GM19240 (cell line): ENCODE measurements around the gene CBY2.

Experiments used
- DNase-seq: peaks from one replicate; pipeline ENCODE4 v3.0.0; 2011; ENCODE audit warnings: low spot score; ENCODE audit not compliant: insufficient read length

CBY2 gene

GRCh38 chr13:45700971-45701900 is 884 bp upstream of the CBY2 start:
- DNase-seq = no peak

DNA sequence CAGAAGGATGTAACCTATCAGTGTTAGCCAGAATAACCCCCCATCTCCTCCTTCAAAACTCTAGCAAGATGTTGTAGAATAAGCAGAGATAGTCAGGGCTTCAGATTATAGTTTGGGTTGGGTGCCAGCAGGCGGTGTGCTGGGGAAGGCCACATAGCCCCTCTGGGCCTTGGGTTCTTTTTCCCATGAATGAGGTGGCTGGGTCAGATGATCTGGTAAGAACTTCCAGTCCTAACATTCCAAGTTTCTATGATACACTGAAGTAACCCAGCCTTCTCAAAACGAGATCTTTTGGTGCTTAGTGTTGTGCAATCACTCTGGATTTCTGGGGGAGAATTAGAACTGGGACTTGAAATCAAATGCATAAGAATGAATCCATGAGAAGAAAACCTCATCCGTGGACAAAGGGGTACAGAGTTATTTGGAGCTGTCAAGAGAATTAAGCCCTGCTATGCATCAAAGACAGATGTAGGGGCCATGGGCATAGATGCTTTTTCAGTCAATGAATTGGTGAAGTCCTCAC is 810 bp downstream of the CBY2 start:
- no peak for DNase-seq

DNA sequence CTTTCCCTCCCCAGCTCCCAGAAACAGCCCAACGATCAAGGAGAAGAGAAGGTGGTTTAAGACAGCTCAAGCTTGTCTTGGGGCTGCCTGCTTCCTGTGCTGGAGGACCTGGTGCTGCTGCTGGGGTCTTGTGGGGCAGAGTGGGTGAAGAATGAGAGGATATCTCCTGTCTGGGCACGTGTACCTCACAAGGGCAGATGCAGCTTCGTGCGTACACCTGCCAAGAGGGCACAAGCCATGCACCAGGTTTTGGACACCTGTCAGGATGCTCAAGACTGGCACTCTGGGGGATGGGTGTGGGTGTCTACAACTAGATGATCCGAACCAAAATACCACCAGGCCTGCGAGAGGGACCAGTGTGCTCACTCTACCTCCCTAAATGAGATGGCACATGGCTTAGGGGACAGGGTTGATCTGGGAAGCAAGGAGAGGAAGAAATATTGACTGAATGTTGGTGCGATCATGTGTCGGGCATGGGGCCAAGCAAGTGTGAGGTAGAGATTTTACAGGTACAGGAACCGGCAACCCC is 2.2 kb downstream of the CBY2 start:
- no peak for DNase-seq

DNA sequence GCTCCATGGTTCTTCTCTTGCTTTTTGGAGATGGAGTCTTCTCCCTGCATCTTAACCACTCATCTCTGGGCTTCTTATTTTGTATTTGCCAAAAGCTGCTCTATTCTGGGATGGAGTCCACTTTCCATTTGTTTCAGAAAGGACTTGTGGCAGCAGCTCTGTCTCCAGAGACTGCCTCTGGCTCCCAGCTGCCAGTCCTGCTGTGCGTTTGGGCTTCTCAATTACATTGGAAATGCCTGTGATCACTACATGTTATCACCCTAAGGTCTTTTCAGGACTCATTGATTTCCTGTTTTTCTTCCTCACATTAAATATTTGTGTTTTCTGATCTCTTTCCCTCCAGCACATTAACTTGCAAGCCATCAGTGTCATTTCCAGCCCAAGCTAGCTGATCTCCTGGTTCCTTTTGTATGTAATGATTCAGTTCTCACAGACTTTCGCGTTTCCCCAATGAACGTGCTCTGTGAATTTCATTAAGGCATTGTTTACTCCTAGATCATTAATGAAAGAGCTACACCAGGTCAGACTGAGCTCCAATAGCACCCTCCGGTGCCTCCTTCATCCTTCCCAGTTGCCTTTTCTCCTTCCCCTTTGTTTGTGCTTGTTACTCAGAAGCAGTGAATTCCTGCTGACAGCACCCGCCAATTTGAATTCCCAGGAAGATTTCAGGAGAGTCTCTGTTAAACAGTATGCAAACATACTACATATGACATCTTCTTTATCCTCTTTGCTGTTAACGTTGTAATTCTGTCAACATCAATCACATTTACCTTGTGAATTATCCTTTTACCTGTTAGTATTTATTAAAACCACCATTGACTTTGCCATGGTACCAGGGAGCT is 3.0 kb downstream of the CBY2 start:
- no peak for DNase-seq

DNA sequence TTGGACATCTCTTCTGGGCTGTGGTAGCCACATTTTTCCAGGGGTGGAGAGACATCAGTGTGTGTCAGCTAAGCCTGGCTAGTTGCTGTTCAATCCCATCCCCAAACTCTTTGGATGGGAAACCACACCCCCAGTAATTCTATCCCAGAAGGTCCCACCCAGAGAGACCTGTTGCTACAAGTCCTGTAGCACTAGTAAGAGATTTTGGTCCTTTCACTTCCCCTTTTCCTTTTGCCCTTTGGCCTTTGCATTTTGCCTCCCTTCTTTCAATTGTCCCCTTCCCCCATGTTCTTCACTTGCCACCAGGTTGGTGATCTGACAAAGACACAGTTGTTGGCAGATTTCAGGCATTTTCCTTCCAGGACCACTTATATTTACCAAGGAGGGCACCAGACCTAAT is 3.8 kb downstream of the CBY2 start:
- DNase-seq = no peak

- no peak for DNase-seq
These were observed 5.5 kb downstream of the CBY2 start for GRCh38 chr13:45707516-45708100.

DNA sequence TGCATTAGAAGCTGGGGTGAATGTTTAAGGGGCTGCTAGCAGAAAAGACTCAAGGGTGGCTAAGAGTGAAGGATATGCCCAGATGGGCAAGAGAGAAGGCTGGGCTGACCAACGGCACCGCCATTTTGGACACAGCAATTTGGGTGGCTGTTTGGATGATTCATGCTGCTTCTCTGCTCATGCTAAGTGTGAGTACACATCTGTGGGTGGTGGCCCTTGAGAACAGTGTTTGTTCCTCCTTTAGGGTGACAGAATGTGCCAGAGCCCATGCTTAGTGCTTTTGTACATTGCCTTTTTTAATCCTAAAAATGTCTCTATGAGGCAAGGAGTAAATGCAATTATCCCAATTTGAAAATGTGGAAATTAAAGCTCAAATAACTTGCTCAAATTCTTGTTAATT is 9.8 kb downstream of the CBY2 start:
- no peak for DNase-seq

GRCh38 chr13:45713106-45713690 is 11.1 kb downstream of the CBY2 start:
- no peak for DNase-seq

DNA sequence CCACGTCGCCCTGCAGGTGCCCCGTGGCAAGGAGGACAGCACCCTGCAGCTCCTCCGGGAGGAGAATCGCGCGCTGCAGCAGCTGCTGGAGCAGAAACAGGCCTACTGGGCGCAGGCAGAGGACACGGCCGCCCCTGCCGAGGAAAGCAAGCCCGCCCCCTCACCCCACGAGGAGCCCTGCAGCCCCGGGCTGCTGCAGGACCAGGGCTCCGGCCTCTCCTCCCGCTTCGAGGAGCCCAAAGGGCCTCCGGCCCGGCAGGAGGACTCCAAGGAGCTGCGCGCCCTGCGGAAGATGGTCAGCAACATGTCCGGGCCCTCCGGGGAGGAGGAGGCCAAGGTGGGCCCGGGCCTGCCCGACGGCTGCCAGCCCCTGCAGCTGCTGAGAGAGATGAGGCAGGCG is 11.6 kb downstream of the CBY2 start:
- no peak for DNase-seq

DNA sequence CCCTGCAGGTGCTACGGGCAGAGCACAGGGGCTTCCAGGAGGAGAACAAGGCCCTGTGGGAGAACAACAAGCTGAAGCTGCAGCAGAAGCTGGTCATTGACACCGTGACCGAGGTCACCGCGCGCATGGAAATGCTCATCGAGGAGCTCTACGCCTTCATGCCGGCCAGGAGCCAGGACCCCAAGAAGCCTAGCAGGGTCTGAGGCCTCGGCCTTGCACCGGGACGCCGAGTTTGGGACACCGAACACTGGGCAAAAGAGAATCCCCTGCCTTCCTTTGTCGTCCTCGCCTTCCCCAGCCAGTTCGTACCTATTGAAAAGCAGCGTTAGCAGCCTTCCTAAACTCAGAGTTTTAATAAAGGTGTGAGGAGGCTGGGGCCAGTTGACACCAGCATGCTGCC is 12.1 kb downstream of the CBY2 start:
- no peak for DNase-seq

GRCh38 chr13:45715351-45715750 is 13.2 kb downstream of the CBY2 start:
- no peak for DNase-seq

- no peak for DNase-seq
These were observed 15.2 kb downstream of the CBY2 start for GRCh38 chr13:45717349-45717748.

GRCh38 chr13:45718063-45718462 is 15.9 kb downstream of the CBY2 start:
- peak; percentile 67 for DNase-seq

- no peak for DNase-seq
These were observed 16.9 kb downstream of the CBY2 start for GRCh38 chr13:45718992-45719391.

DNA sequence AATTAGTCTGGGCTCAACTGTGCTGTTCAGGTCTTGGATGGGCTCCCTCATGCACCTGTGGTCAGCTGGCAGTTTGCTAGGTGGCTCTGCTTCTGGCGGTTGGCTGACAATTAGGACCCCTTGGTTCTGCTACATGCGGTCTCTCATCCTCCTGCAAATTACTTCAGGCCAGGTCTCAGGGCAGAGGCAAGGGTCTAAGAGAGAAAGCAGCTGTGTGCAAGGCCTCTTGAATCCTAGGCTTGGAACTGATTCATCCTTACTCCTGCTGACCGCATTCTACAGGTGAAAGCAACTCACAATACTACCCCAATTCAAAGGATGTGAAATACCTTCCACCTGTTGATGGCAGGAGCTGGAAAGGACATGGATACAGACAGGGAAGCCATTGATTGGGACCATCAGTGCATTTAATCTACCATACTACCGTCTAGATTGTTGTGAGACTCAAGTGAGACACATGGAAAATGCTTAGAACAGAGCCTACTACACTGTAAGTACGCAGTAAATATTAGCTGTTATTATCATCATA is 19.1 kb downstream of the CBY2 start:
- DNase-seq = no peak

- no peak for DNase-seq
These were observed 21.7 kb downstream of the CBY2 start for GRCh38 chr13:45723798-45724197.

DNA sequence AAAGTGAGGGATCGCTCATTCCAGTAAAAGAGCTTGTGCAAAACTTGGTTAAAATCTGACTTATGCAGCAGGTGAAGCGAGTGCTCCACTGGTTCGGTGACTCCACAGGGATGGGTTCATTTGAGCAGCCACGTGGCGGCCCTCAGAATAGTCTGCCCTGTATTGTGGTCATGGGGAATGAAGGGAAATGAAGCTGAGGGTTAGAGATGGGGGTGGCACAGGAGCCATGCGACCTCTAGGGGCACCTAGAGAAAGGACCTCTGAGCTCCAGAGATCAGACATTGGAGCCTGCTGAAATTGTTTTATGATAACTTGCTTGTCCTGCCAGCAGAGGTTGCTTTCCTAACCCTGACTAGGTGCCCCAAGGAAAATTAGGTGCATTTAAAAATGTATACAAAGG is 26.6 kb downstream of the CBY2 start:
- peak; percentile 14 for DNase-seq

- no peak for DNase-seq
These were observed 29.3 kb downstream of the CBY2 start for GRCh38 chr13:45731455-45731854.

- no peak for DNase-seq
These were observed 30.8 kb downstream of the CBY2 start for GRCh38 chr13:45732916-45733315.

GRCh38 chr13:45733361-45733760 is 31.2 kb downstream of the CBY2 start:
- no peak for DNase-seq

GRCh38 chr13:45737571-45738017 is 35.5 kb downstream of the CBY2 start:
- DNase-seq = no peak
